Right lobe of liver (tissue), 6 donors: ENCODE measurements around the gene LPIN3. TPM values are rescaled to one million over a fixed set of nuclear protein-coding genes. Genes with fewer than 3 reads are reported as not detected.

ENCODE experiments used
- ATAC-seq, 4 donors: fragments of 200-7000 bp; cut with Tn5 transposase; one replicate each; pipeline ENCODE4 v1.9.1; 2020; ENCODE audit warnings: mild to moderate bottlenecking in 4 of 4, moderate library complexity in 4 of 4
- DNase-seq, 3 donors: peaks; one replicate each; pipeline ENCODE4 v3.0.0-alpha.2; 2020
- H3K27ac ChIP-seq, 3 donors: fragments of 200-600 bp; one replicate each; pipeline ENCODE4 v1.8.0; 2022
- H3K27me3 ChIP-seq, 2 donors: fragments of 200-600 bp; one replicate each; pipeline ENCODE4 v1.8.0; 2022
- H3K36me3 ChIP-seq, 4 donors: fragments of 200-600 bp; sonication (generic) in 1 of 4; one replicate each; pipeline versions ENCODE4 v1.5.1 to v1.8.0; 2017 to 2022; ENCODE audit warnings: control low read depth in 1 of 4
- H3K4me1 ChIP-seq, 4 donors: fragments of 200-600 bp; sonication (generic) in 1 of 4; one replicate each; pipeline versions ENCODE4 v1.5.1 to v1.8.0; 2017 to 2022; ENCODE audit warnings: control low read depth in 1 of 4
- H3K4me3 ChIP-seq, 3 donors: fragments of 200-600 bp; one replicate each; pipeline ENCODE4 v1.8.0; 2022
- H3K9me3 ChIP-seq, 4 donors: fragments of 200-600 bp; sonication (generic) in 1 of 4; one replicate each; pipeline versions ENCODE4 v1.5.1 to v1.8.0; 2017 to 2022; ENCODE audit warnings: control low read depth in 1 of 4
- POLR2A ChIP-seq: fragments of 450-650 bp; IDR thresholded peaks from one replicate; pipeline ENCODE4 v1.6.1; 2017; ENCODE audit warnings: antibody characterized with exemption, mild to moderate bottlenecking
- whole genome bisulfite sequencing: methylation state at CpG from one replicate; pipeline ENCODE4 v1.1.6; 2018; ENCODE audit warnings: low coverage, low lambda C conversion rate; ENCODE audit not compliant: insufficient coverage; ENCODE audit errors: missing lambda C conversion rate; 5-methylcytosine and 5-hydroxymethylcytosine counted together
- intact Hi-C, 2 donors: fragments of 100-400 bp; cut with DNase I; formaldehyde crosslinking; loops; one replicate each; pipeline versions ENCODE4 v1.11.2 to v1.14.1; 2022
- total RNA-seq, 6 experiments: library from RNA; depleted of rRNA in 2 of 6; stranded (reverse); fragments of >200 nt in 2 of 6; fragmentation: NEBNext Ultra II Directional in 3 of 6; extraction: Animal tissue kit (Norgen Biotek cat#: 25700) in 3 of 6; gene quantifications; one replicate each; pipeline versions ENCODE4 v1.1.0 to v1.2.4, GENCODE V29; 2016 to 2023
- TF ChIP-seq, protein P1 (sequence below), 4 donors: fragments of 200-600 bp in 3 of 4; fragments of 450-650 bp in 1 of 4; IDR thresholded peaks; one replicate each; pipeline versions ENCODE4 v1.5.1 to v1.8.0; 2016 to 2022; ENCODE audit warnings: antibody characterized with exemption in 4 of 4, mild to moderate bottlenecking in 2 of 4
- donor health status: DM: no; HTN: yes; CAD: no.
- donor health status: DM: no; HTN: no; CAD: no.
- donor health status: DM: no; HTN: no; CAD: no.
- donor health status: DM: no; HTN: yes; CAD: no.
- donor health status: DM: no; HTN: yes; CAD: no.

Gene LPIN3
- total RNA-seq, 6 experiments from 2014 or later: 8.4 to 44.7 (median 23.4) TPM

DNA sequence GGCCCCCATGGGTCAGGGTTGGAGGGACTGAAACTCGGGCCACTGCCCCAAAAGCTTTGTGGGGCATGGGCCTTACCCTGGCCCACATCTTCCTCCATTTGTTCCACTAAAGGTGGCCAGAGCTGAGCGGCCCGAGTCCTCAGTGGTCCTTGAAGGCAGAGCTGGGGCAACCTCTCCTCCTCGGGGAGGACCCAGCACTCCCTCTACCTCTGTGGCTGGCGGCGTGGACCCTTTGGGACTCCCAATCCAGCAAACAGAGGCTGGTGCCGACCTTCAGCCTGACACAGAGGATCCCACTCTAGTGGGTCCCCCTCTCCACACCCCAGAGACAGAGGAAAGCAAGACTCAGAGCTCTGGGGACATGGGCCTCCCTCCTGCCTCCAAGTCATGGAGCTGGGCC lies 9.3 kb downstream of the LPIN3 start:
- no peak for DNase-seq
- intact Hi-C loops: no loop called here
- ATAC-seq: no peak
- peaks cover 0 to 46% (median 15%) of the 10 kb centered on the region in 4 donors for H3K36me3 ChIP-seq
- H3K9me3 ChIP-seq: no peaks in the 10 kb centered on the region
- 95% methylated on average over 3 of the region's 7 CpGs for WGBS
- no peak overlapping the region for H3K27ac ChIP-seq
- TF ChIP-seq, protein P1, sequence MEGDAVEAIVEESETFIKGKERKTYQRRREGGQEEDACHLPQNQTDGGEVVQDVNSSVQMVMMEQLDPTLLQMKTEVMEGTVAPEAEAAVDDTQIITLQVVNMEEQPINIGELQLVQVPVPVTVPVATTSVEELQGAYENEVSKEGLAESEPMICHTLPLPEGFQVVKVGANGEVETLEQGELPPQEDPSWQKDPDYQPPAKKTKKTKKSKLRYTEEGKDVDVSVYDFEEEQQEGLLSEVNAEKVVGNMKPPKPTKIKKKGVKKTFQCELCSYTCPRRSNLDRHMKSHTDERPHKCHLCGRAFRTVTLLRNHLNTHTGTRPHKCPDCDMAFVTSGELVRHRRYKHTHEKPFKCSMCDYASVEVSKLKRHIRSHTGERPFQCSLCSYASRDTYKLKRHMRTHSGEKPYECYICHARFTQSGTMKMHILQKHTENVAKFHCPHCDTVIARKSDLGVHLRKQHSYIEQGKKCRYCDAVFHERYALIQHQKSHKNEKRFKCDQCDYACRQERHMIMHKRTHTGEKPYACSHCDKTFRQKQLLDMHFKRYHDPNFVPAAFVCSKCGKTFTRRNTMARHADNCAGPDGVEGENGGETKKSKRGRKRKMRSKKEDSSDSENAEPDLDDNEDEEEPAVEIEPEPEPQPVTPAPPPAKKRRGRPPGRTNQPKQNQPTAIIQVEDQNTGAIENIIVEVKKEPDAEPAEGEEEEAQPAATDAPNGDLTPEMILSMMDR (IDR thresholded peaks at IDR 0.05): no peak
- no peak for TF ChIP-seq POLR2A
- H3K27me3 ChIP-seq: no peaks in the 10 kb centered on the region
- H3K4me3 ChIP-seq: no peak overlapping the region
- no peaks in the 10 kb centered on the region for H3K4me1 ChIP-seq

GRCh38 chr20:41350408-41350962 lies 9.9 kb downstream of the LPIN3 start:
- H3K9me3 ChIP-seq: no peaks in the 10 kb centered on the region
- 76% methylated on average over 6 of the region's 7 CpGs for WGBS

DNA sequence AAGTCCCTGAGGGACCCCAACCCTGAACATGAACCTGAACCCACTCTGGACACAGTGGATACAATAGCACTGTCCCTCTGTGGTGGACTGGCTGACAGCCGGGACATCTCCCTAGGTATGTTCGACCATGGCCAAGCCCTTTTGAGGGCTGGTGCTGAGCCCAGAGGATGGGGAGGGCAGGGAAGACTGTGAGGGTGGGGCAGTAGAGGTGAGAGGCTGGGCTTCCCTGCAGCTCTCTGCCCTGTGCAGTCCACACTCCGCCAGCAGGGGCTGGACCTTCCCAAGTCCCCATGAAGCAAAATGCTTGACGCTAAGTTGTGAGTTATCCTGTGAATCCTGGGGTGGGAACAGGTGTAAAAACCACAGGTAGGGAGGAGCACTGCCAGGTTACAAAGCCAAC lies 11.5 kb downstream of the LPIN3 start:
- DNase-seq: no peak
- peaks cover 0 to 38% (median 15%) of the 10 kb centered on the region in 4 donors for H3K36me3 ChIP-seq
- TF ChIP-seq POLR2A: no peak
- TF ChIP-seq, protein P1 (IDR thresholded peaks at IDR 0.05): no peak
- intact Hi-C loops: no loop called here
- H3K27me3 ChIP-seq: no peaks in the 10 kb centered on the region
- no CpG with 5 or more reads among the region's 4 CpGs for WGBS
- H3K4me3 ChIP-seq: no peak overlapping the region
- H3K9me3 ChIP-seq: no peaks in the 10 kb centered on the region
- ATAC-seq: peak in 1 of 4 donors; percentile 3
- H3K27ac ChIP-seq: no peak overlapping the region
- no peaks in the 10 kb centered on the region for H3K4me1 ChIP-seq

More at GRCh38 chr20:41350408-41350962, 9.9 kb downstream of the LPIN3 start:
- TF ChIP-seq, protein P1 (IDR thresholded peaks at IDR 0.05): no peak
- TF ChIP-seq POLR2A: no peak
- DNase-seq: no peak
- Histone ChIP-seq H3K4me3 (no peak overlapping the region), H3K4me1 (no peaks in the 10 kb centered on the region), H3K36me3 (peaks cover 0 to 46% (median 15%) of the 10 kb centered on the region in 4 donors), H3K27ac (no peak overlapping the region), H3K27me3 (no peaks in the 10 kb centered on the region)
- no peak for ATAC-seq
- intact Hi-C loops: no loop called here

DNA sequence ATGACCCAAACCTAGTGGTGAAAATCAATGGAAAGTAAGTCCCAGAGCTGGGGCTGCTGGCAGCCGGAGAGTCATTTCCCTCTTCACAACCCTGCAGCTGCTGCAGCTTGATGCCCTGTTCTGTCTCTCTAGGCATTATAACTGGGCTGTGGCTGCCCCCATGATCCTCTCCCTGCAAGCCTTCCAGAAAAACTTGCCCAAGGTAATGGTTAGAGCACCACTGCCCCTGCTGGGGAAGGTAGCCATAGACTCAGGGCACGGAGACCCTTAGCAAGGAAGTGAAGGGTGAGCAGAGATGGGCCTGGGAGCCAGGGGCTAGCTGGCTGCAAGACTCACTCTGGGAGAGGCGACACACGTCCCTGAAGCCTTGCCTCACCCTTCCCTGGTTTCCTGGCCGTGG lies 12.0 kb downstream of the LPIN3 start:
- DNase-seq (no peak), ATAC-seq (no peak)
- Histone ChIP-seq H3K27ac (no peak overlapping the region), H3K27me3 (no peaks in the 10 kb centered on the region), H3K4me3 (no peak overlapping the region), H3K36me3 (peaks cover 0 to 34% (median 15%) of the 10 kb centered on the region in 4 donors), H3K9me3 (no peaks in the 10 kb centered on the region), H3K4me1 (no peaks in the 10 kb centered on the region)
- intact Hi-C loops: no loop called here
- TF ChIP-seq, protein P1 (IDR thresholded peaks at IDR 0.05): no peak
- no peak for TF ChIP-seq POLR2A
- 68% methylated on average over 2 of the region's 5 CpGs for WGBS

DNA sequence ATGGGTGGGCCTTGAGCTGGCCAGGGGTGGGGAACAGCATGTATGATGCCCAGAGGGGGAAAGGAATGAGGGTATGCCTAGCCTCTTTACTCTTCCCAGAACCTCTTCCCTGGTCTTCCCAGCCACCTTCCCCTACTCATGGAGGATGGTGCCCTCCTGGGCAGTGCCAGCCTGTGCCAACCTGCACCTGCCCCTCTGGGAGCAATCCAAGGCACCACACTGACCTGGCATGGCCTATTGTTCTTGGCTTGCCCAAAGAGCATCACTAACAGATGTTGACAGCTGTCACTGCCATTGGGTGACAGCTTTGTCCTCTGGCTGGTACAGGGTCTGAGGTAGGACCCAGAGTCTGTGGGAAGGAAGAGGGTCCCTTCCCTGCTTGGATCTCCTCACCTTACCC lies 12.9 kb downstream of the LPIN3 start:
- TF ChIP-seq POLR2A: no peak
- TF ChIP-seq, protein P1 (IDR thresholded peaks at IDR 0.05): no peak
- no peak overlapping the region for H3K4me3 ChIP-seq

More for the DNA sequence above, 12.9 kb downstream of the LPIN3 start:
- H3K36me3 ChIP-seq: peaks cover 0 to 33% (median 15%) of the 10 kb centered on the region in 4 donors
- H3K4me1 ChIP-seq: peaks cover 0 to 8% (median 2%) of the 10 kb centered on the region in 4 donors
- H3K27ac ChIP-seq: no peak overlapping the region
- intact Hi-C loops: no loop called here
- no peak for DNase-seq
- H3K9me3 ChIP-seq: no peaks in the 10 kb centered on the region
- peak in 1 of 4 donors; percentile 3 for ATAC-seq
- H3K27me3 ChIP-seq: no peaks in the 10 kb centered on the region
